OCI-LY1 (cell line): ENCODE data around the gene PLAGL2.

Source experiments
- CTCF ChIP-seq: fragments of 200-600 bp; sonication (generic), shearing (Covaris generic); IDR thresholded peaks from 2 replicates; pipeline ENCODE4 v1.5.1; 2017; ENCODE audit warnings: mild to moderate bottlenecking, antibody characterized with exemption, low read length, moderate library complexity, mixed read lengths
- EZH2 ChIP-seq: fragments of 200-600 bp; sonication (generic), shearing (Covaris generic); IDR thresholded peaks from 2 replicates; pipeline ENCODE4 v1.8.0; 2017; ENCODE audit warnings: borderline replicate concordance, mixed run types, mild to moderate bottlenecking, antibody characterized with exemption, low read length, moderate library complexity, mixed read lengths

GRCh38 chr20:32153771-32154170 lies 53.8 kb downstream of the PLAGL2 start:
- no peak for TF ChIP-seq CTCF
- no peak for TF ChIP-seq EZH2
